SH-SY5Y (cell line): ENCODE measurements around the gene ARG2.

Source experiments
- GATA2 ChIP-seq: IDR thresholded peaks from 2 replicates; pipeline ENCODE4 v1.6.1; 2011; ENCODE audit warnings: mild to moderate bottlenecking, low read depth, low read length
- GATA3 ChIP-seq: IDR thresholded peaks from 2 replicates; pipeline ENCODE4 v1.6.1; 2011; ENCODE audit warnings: low read depth, mild to moderate bottlenecking, low read length, moderate library complexity

DNA sequence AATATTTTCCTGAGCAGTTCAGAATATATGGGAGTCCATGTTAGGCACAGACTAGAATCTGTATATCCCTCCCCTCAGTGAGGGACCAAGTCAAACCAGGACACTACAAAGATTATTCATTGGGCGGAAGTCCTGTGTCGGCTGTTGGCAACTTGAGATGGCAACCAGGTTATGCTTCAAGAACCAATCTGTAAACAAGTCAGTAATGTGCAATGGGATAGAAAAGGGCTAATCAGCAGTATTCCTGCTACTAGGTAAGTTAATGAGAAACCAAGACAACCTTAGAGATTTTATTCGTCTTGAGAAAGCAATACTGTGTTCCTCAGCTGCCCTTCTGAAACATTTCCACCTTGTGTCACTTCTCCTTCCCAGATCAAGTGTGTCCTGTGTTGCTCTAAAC lies 26.4 kb downstream of the ARG2 start:
- TF ChIP-seq GATA2 (no peak), GATA3 (no peak)
